GM12878 (cell line): ENCODE results near the gene MBNL1. TPM values are rescaled to one million over a fixed set of nuclear protein-coding genes. Genes with fewer than 3 reads are reported as not detected.

Experiments used
- ATAC-seq: fragments of 200-7000 bp; cut with Tn5 transposase; 3 replicates; pipeline ENCODE4 v1.9.1; 2020; ENCODE audit warnings: mild to moderate bottlenecking, moderate library complexity
- BruUV-seq: library from RNA; stranded (reverse); fragments of 400-500 nt; replicated peaks from 2 replicates; lab custom pipeline; 2021; lab: Mats Ljungman, UMichigan
- CTCF ChIA-PET: fragments of 300-600 bp; sonication (Branson Sonifier 250); formaldehyde crosslinking; extraction: SDS; loops from one replicate; lab custom pipeline; 2021; ENCODE audit warnings: inconsistent platforms; lab: Yijun Ruan, JAX
- POLR2A ChIA-PET: fragments of 350-600 bp; formaldehyde crosslinking; extraction: SDS; loops from one replicate; lab custom pipeline; 2021; ENCODE audit warnings: inconsistent platforms; lab: Charles Lee
- RAD21 ChIA-PET: fragments of 300-600 bp; sonication (Branson Sonifier 250); formaldehyde crosslinking; loops from one replicate; lab custom pipeline; 2023; ENCODE audit warnings: antibody characterized with exemption; ENCODE audit not compliant: unreplicated experiment; lab: Charles Lee
- SMC1A ChIA-PET: fragments of 300-600 bp; sonication (Branson Sonifier 250); formaldehyde crosslinking; loops from one replicate; lab custom pipeline; 2023; ENCODE audit not compliant: unreplicated experiment, uncharacterized antibody; lab: Charles Lee
- DNase-seq: peaks from one replicate; pipeline ENCODE4 v3.0.0-alpha.2; 2011; ENCODE audit warnings: low read depth, low spot score
- FAIRE-seq: peaks from 3 replicates; lab custom pipeline; 2011; peaks lifted over from hg19 to GRCh38; lab: Jason Lieb, UNC
- H2AFZ ChIP-seq: 2 replicates; pipeline ENCODE4 v1.6.0; 2011; ENCODE audit warnings: low read depth, low read length, control low read depth; ENCODE audit not compliant: control insufficient read depth
- H3K27ac ChIP-seq: 2 replicates; pipeline ENCODE4 v1.5.1; 2011; ENCODE audit warnings: control low read depth; ENCODE audit not compliant: control insufficient read depth, insufficient read depth
- H3K27me3 ChIP-seq, 2 experiments: replicated peaks in 1 of 2; 2 replicates each; pipeline versions ENCODE4 v1.6.0 to v1.6.1; 2011; ENCODE audit warnings: low read length in 1 of 2; ENCODE audit not compliant: control insufficient read depth in 2 of 2, insufficient read depth in 2 of 2
- H3K36me3 ChIP-seq, 2 experiments: 2 replicates each; pipeline ENCODE4 v1.5.1; 2011; ENCODE audit warnings: low read length in 1 of 2; ENCODE audit not compliant: control insufficient read depth in 2 of 2, insufficient read depth in 2 of 2
- H3K4me1 ChIP-seq: 2 replicates; pipeline ENCODE4 v1.6.1; 2011; ENCODE audit warnings: mild to moderate bottlenecking, low read length, moderate library complexity, mixed read lengths; ENCODE audit not compliant: control insufficient read depth, insufficient read depth
- H3K4me2 ChIP-seq: 2 replicates; pipeline ENCODE4 v1.6.0; 2011; ENCODE audit warnings: control low read depth; ENCODE audit not compliant: control insufficient read depth, insufficient read depth
- H3K4me3 ChIP-seq: fragments of 200-600 bp; sonication (generic); 2 replicates; pipeline ENCODE4 v1.5.1; 2016
- H3K79me2 ChIP-seq: 2 replicates; pipeline ENCODE4 v1.6.0; 2011; ENCODE audit warnings: low read length; ENCODE audit not compliant: control insufficient read depth, insufficient read depth
- H3K9ac ChIP-seq: 2 replicates; pipeline ENCODE4 v1.8.0; 2011; ENCODE audit warnings: low read length, control low read depth, mixed read lengths; ENCODE audit not compliant: control insufficient read depth, insufficient read depth
- H3K9me3 ChIP-seq: replicated peaks from 3 replicates; pipeline ENCODE4 v1.5.1; 2011; ENCODE audit warnings: mild to moderate bottlenecking, low read length; ENCODE audit not compliant: control insufficient read depth, insufficient read depth
- H4K20me1 ChIP-seq: 2 replicates; pipeline ENCODE4 v1.6.0; 2011; ENCODE audit not compliant: control insufficient read depth, insufficient read depth
- BCL11A ChIP-seq: IDR thresholded peaks from 2 replicates; pipeline ENCODE4 v1.6.1; 2011; ENCODE audit warnings: low read depth, low read length
- BCL3 ChIP-seq: IDR thresholded peaks from 2 replicates; pipeline ENCODE4 v1.6.1; 2011; ENCODE audit warnings: borderline replicate concordance, low read depth, mild to moderate bottlenecking, moderate library complexity, low read length; ENCODE audit not compliant: insufficient read depth, poor library complexity, severe bottlenecking
- CBFB ChIP-seq: IDR thresholded peaks from 2 replicates; pipeline ENCODE4 v1.6.1; 2016; ENCODE audit warnings: antibody characterized with exemption, low read depth
- FOS ChIP-seq: IDR thresholded peaks from 3 replicates; pipeline ENCODE4 v1.6.1; 2011; ENCODE audit warnings: borderline replicate concordance; ENCODE audit not compliant: insufficient read length; ENCODE audit errors: extremely low read depth
- IRF5 ChIP-seq: fragments of 450-650 bp; IDR thresholded peaks from 2 replicates; pipeline ENCODE4 v1.6.1; 2017; ENCODE audit warnings: borderline replicate concordance
- in situ Hi-C: fragments of 300-500 bp; cut with MboI; formaldehyde crosslinking; loops from 9 replicates; pipeline ENCODE4 v1.14.3; 2018; ENCODE audit warnings: mixed read lengths
- intact Hi-C: fragments of 100-400 bp; cut with micrococcal nuclease; formaldehyde crosslinking; loops from one replicate; pipeline ENCODE4 v1.14.2; 2022; ENCODE audit not compliant: unreplicated experiment
- polyA plus RNA-seq, 11 experiments: library from polyadenylated mRNA; depleted of rRNA in 4 of 11; unstranded in 6 of 11; stranded (reverse) in 5 of 11; fragments of >200 nt; fragmentation: Nextera tagmentation in 4 of 11; fragmentation: Illumina TruSeq in 1 of 11; extraction: Ambion mirVana in 4 of 11; extraction: Trizol in 1 of 11; gene quantifications; 1 replicate in 1 of 11; 2 replicates in 10 of 11; pipeline versions ENCODE4 v1.2.1 to v1.2.3, GENCODE V29; 2011 to 2016; ENCODE audit warnings: inconsistent platforms in 2 of 11, missing spikeins in 2 of 11, low read depth in 1 of 11
- total RNA-seq, 4 experiments: library from RNA; depleted of rRNA in 3 of 4; stranded (reverse); fragments of >200 nt in 3 of 4; fragmentation: Illumina TruSeq in 1 of 4; extraction: Trizol in 1 of 4; gene quantifications; 2 replicates each; pipeline versions ENCODE4 v1.2.1 to v1.2.3, GENCODE V29; 2013 to 2021
- TF ChIP-seq, protein P1 (sequence below): fragments of 450-650 bp; IDR thresholded peaks from 2 replicates; pipeline ENCODE4 v1.6.1; 2016; ENCODE audit warnings: mild to moderate bottlenecking, moderate library complexity, borderline replicate concordance

The MBNL1 gene
- total and polyA plus RNA-seq, 10 of the 15 experiments (the other 5 are each of a cell fraction or from before 2014, with no cell fraction given) = 59.6 to 337 (median 143) TPM

DNA sequence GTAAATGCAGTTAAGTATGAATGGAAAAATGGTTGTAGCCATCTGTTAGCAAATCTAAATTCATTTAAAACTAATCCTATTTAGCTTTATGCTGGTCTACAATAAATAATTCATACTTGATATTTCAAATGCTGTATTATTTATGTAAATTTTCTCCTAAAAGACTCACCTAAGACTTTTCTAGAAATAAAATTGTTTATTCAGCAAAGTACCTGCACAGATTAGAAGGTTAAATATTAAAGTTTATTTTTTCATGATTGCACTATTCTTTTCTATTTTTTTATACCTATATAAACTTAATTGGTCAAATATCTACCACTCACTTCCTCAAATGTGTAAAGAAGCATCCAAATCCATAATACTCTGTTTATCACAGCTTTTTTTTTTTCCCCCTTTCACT, 45.2 kb downstream of the MBNL1 start:
- Histone ChIP-seq H3K4me2 (no peak overlapping the region), H3K4me1 (no peaks in the 10 kb centered on the region), H3K4me3 (no peak overlapping the region), H3K27ac (no peak overlapping the region), H4K20me1 (no peaks in the 10 kb centered on the region), H3K79me2 (peaks cover 82% of the 10 kb centered on the region), H3K9ac (no peak overlapping the region), H2AFZ (no peak overlapping the region), H3K27me3 (no peaks in the 10 kb centered on the region), H3K36me3 (peaks cover 0 to 18% of the 10 kb centered on the region in 2 experiments; a peak in 1 of 4 replicates), H3K9me3 (peaks cover 4% of the 10 kb centered on the region)
- ChIA-PET SMC1A (interaction anchor here (0.7 to 1.9 kb wide), 9 partner anchors 8 to 129 kb away, joined by 3 to 9 read pairs (median 4); no protein-coding TSS in a partner anchor), CTCF (interaction anchor here (1.0 to 1.5 kb wide), 3 partner anchors 9 to 130 kb away, joined by 3 to 4 read pairs (median 3); no protein-coding TSS in a partner anchor), RAD21 (interaction anchor here (0.6 to 1.8 kb wide), 3 partner anchors 11 to 239 kb away, joined by 3 to 5 read pairs (median 4); no protein-coding TSS in a partner anchor), POLR2A (no interaction called here)
- no peak for ATAC-seq
- in situ Hi-C loops (no loop called here), intact Hi-C loops (no loop called here)
- BruUV-seq = no TSS peak
- DNase-seq = no peak
- FAIRE-seq = no peak
- TF ChIP-seq BCL11A = no peak
- TF ChIP-seq IRF5 = no peak
- TF ChIP-seq CBFB = no peak
- TF ChIP-seq, protein P1, sequence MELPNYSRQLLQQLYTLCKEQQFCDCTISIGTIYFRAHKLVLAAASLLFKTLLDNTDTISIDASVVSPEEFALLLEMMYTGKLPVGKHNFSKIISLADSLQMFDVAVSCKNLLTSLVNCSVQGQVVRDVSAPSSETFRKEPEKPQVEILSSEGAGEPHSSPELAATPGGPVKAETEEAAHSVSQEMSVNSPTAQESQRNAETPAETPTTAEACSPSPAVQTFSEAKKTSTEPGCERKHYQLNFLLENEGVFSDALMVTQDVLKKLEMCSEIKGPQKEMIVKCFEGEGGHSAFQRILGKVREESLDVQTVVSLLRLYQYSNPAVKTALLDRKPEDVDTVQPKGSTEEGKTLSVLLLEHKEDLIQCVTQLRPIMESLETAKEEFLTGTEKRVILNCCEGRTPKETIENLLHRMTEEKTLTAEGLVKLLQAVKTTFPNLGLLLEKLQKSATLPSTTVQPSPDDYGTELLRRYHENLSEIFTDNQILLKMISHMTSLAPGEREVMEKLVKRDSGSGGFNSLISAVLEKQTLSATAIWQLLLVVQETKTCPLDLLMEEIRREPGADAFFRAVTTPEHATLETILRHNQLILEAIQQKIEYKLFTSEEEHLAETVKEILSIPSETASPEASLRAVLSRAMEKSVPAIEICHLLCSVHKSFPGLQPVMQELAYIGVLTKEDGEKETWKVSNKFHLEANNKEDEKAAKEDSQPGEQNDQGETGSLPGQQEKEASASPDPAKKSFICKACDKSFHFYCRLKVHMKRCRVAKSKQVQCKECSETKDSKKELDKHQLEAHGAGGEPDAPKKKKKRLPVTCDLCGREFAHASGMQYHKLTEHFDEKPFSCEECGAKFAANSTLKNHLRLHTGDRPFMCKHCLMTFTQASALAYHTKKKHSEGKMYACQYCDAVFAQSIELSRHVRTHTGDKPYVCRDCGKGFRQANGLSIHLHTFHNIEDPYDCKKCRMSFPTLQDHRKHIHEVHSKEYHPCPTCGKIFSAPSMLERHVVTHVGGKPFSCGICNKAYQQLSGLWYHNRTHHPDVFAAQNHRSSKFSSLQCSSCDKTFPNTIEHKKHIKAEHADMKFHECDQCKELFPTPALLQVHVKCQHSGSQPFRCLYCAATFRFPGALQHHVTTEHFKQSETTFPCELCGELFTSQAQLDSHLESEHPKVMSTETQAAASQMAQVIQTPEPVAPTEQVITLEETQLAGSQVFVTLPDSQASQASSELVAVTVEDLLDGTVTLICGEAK = no peak
- TF ChIP-seq BCL3 = no peak
- TF ChIP-seq FOS = no peak
